Stimulated activated CD4-positive, alpha-beta T cell treated with anti-CD3 and anti-CD28 coated beads, Interleukin-1b, Interleukin-23, amount 100 ng/mL, for 4 hours (primary cell): ENCODE data around the gene INAFM1.
A peak's percentile ranks its signal among the peaks of the same experiment; 100 is the strongest.

Experiments used
- DNase-seq, 2 donors: peaks; one replicate each; pipeline ENCODE4 v3.0.0-alpha.2; 2020; ENCODE audit warnings: low read depth in 2 of 2

The INAFM1 gene

DNA sequence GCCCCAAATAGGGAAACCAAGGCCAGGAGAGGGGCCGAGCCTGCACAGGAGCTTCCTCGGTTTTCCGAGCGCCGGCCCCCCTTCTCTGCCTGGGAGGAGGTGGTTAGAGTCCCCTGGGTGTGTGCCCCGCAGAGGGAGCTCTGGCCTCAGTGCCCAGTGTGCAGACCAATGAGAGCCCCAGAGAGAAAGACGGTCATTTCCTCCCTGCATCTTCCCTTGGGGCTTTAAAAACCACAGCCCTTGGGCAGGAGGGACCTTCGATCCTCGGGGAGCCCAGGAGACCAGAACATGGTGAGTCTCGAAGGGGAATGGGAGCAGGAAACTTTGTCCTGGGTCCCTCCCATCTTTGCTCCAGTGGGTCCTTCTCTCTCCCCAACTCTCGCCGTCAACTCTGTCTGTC lies 34.9 kb downstream of the INAFM1 start, which contains the start of gene C5AR1:
Gene C5AR1, plus strand, starts transcription at position 254 of the 400 bp plus-strand sequence. Its CDS starts 35 bp downstream, at position 289.
- DNase-seq, result no peak

DNA sequence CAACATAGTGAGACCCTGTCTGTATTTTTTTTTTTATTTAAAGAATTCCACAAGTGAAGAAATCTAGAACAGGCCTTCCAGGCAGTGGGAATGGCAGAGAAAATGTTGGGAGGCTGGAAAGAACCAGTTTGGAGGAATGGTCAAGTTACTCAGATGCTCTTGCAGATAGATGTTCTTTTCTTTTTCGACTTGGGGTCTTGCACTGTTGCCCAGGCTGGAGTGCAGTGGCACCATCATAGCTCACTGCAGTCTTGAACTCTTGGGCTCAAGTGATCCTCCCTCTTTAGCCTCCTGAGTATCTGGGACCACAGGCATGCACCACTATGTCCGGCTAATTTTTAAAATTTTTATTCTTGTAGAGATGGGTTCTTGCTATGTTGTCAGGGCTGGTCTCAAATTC lies 35.6 kb downstream of the INAFM1 start:
- no peak for DNase-seq

DNA sequence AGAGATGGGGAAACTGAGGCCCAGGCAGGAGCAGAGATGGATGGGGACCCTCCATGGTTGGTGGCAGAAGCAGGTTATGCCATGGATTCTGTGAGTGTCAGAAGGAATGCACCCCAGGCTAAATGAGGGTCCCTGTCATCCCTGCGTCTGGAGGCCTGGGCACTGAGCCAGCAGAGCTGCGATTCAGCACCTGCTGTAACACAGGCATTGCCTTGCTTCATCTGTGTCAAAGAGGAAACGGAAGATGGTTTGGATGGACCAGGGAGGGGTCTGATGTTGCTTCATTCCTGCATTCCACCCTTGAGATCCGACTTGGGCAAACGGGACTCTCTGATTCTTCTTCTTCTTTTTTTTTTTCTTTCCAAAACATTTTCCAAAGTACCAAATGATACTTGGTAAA lies 36.1 kb downstream of the INAFM1 start:
- no peak for DNase-seq

- no peak for DNase-seq
Observed at GRCh38 chr19:47312366-47313006, 37.8 kb downstream of the INAFM1 start.

- DNase-seq, result no peak
Observed at GRCh38 chr19:47313754-47314295, 39.1 kb downstream of the INAFM1 start.

DNA sequence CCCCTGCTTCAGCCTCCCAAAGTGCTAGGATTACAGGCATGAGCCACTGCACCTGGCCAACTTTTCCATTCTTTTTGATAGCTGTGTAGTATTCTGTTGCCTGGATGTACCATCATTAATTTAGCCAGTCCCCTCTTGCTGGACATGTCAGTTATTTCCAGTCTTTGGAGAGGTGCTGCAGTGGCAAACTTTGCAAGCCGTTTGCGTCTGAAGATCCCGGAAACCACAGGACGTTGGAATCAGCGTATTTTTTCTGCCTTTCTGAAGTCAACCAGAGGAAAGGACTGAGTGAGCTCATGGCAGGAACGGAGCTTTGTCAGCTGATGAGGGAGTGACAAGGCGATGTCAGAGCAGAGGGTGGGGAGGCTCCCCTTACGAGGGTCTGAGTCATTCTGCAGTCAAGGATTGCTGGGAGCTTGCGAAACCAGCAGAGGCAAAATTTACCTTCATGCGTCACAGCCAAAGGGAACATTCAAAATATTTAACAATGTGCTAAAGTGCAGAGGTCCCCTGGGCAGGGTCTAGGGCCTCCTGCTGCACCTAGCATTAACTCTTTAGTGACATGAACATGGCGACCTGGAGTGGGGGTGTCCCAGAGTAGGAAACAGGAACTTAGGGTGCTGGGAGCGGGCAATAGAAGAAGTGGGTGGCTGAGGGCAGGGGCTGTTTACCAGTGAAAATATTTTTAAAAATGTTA lies 40.6 kb downstream of the INAFM1 start:
- DNase-seq, result peak in 1 of 2 donors; percentile 9

DNA sequence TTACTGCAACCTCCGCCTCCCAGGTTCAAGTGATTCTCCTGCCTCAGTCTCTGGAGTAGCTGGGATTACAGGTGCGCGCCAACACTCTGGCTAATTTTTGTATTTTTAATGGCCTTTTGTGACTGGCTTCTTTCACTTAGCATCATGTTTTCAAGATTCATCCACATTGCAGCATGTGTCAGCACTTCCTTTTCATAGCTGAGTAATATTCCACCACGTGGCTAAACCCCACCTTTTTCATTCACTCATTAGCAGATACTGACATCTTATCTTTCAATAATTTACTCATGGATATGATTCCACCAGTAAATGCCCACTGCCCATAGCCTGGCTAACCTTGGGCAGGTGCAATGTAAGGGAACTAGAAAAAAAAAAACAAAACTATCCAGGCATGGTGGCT lies 41.8 kb downstream of the INAFM1 start:
- DNase-seq, result no peak

- DNase-seq, result no peak
Observed at GRCh38 chr19:47319923-47320871, 45.5 kb downstream of the INAFM1 start.

- DNase-seq, result no peak
Observed at GRCh38 chr19:47321630-47322029, 46.9 kb downstream of the INAFM1 start.

DNA sequence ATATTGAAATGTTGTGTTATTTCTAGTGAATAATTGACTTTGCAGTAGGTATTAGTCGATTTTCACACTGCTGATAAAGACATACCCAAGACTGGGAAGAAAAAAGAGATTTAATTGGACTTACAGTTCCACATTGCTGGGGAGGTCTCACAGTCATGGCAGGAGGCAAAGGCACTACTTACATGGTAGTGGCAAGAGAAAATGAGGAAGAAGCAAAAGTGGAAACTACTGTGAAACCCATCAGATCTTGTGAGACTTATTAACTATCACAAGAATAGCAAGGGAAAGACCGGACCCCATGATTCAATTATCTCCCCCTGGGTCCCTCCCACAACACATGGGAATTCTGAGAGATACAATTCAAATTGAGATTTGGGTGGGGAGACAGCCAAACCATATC lies 47.4 kb downstream of the INAFM1 start:
- no peak for DNase-seq

- DNase-seq, result no peak
Observed at GRCh38 chr19:47323409-47323808, 48.7 kb downstream of the INAFM1 start.

DNA sequence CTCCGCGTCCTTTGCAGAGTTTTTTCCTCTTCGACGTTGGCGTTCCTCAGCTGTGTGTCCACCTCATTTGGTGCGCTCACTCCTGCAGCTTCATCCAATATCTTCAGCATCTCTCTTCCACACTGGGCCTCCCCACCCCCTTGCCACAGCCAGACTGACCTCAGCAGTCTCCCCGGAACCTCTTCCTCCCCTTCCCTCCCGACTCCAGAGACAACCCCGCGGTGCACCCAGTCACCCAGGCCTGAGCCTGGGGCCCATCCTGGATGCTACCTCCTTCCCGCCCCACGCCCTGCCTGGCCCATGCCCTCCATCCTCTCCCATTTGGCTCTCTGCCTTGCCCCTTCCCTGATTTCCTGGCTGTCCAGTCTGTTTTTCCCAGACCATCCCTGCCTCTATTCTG lies 49.2 kb downstream of the INAFM1 start:
- no peak for DNase-seq

- no peak for DNase-seq
Observed at GRCh38 chr19:47324502-47324901, 49.8 kb downstream of the INAFM1 start.
